Esophagus muscularis mucosa (tissue), 3 donors: Measurements from ENCODE around the gene DHX58.

ENCODE experiments used
- CTCF ChIP-seq, 3 experiments: fragments of 200-600 bp in 2 of 3; fragments of 450-650 bp in 1 of 3; sonication (generic) in 2 of 3; IDR thresholded peaks; one replicate each; pipeline ENCODE4 v1.5.1; 2017 to 2019; ENCODE audit warnings: antibody characterized with exemption in 3 of 3, mild to moderate bottlenecking in 2 of 3, moderate library complexity in 1 of 3
- POLR2A ChIP-seq: fragments of 450-650 bp; IDR thresholded peaks from one replicate; pipeline ENCODE4 v1.6.1; 2017; ENCODE audit warnings: antibody characterized with exemption, moderate library complexity, mild to moderate bottlenecking, low read depth

GRCh38 chr17:42111871-42112551, 503 bp downstream of the DHX58 start:
- TF ChIP-seq CTCF (IDR thresholded peaks at IDR 0.05), result no peak
- no peak for TF ChIP-seq POLR2A
